Right cardiac atrium (tissue), 5 donors: ENCODE data around the gene SSTR5. TPM values are rescaled to one million over a fixed set of nuclear protein-coding genes. Genes with fewer than 3 reads are reported as not detected.

Experiments
- ATAC-seq, 2 donors: fragments of 200-7000 bp; cut with Tn5 transposase; one replicate each; pipeline versions ENCODE4 v1.8.0 to v1.9.1; 2020; ENCODE audit warnings: moderate library complexity in 2 of 2, mild to moderate bottlenecking in 1 of 2
- DNase-seq, 3 donors: peaks; one replicate each; pipeline ENCODE4 v3.0.0-alpha.2; 2020
- H3K27ac ChIP-seq: one replicate; pipeline ENCODE4 v1.5.1; 2013; ENCODE audit warnings: mild to moderate bottlenecking, low read length, control low read depth, moderate library complexity
- H3K27me3 ChIP-seq: one replicate; pipeline ENCODE4 v1.6.1; 2013; ENCODE audit not compliant: control insufficient read depth, insufficient read depth
- H3K4me1 ChIP-seq: one replicate; pipeline ENCODE4 v1.6.1; 2013; ENCODE audit warnings: low read length; ENCODE audit not compliant: control insufficient read depth, insufficient read depth
- H3K4me3 ChIP-seq: one replicate; pipeline ENCODE4 v1.5.1; 2013; ENCODE audit warnings: low read length, control low read depth
- H3K9me3 ChIP-seq: one replicate; pipeline ENCODE4 v1.6.1; 2013; ENCODE audit warnings: low read length; ENCODE audit not compliant: control insufficient read depth
- WGBS: extraction: QIAGEN DNeasy Blood & Tissue Kit; methylation state at CpG from one replicate; pipeline ENCODE4 v1.1.7; 2013; 5-methylcytosine and 5-hydroxymethylcytosine counted together
- intact Hi-C, 4 donors: fragments of 100-400 bp; cut with DNase I; formaldehyde crosslinking; loops; one replicate each; pipeline versions ENCODE4 v1.11.0 to v1.14.0; 2022 to 2023
- polyA plus RNA-seq: library from polyadenylated mRNA; stranded (reverse); fragments of 200-250 nt; gene quantifications from one replicate; pipeline ENCODE4 v1.2.3, GENCODE V29; 2013
- total RNA-seq, 4 donors: library from RNA; stranded (reverse); fragmentation: NEBNext Ultra II Directional; extraction: Animal tissue kit (Norgen Biotek cat#: 25700); gene quantifications; one replicate each; pipeline ENCODE4 v1.2.1, GENCODE V29; 2021
- donor health status: healthy with polysubstance abuse.
- donor health status: DM: no; HTN: yes; CAD: no.
- donor health status: DM: no; HTN: no; CAD: no.
- donor health status: DM: no; HTN: yes; CAD: no; lungs with severe emphysema.
- donor health status: DM: yes; HTN: yes; CAD: no.

SSTR5 gene
- total and polyA plus RNA-seq, 5 donors: 7.7 to 35.3 (median 17.7) TPM

- DNase-seq (no peak), ATAC-seq (no peak)
- Histone ChIP-seq H3K27ac (no peak overlapping the region), H3K4me3 (no peak overlapping the region), H3K9me3 (no peaks in the 10 kb centered on the region), H3K27me3 (no peaks in the 10 kb centered on the region), H3K4me1 (no peaks in the 10 kb centered on the region)
- intact Hi-C loops: no loop called here
- 65% methylated on average over 11 of the region's 11 CpGs for WGBS
Measured at GRCh38 chr16:1074379-1074649, 1.8 kb downstream of the SSTR5 start.

- intact Hi-C loops: no loop called here
- WGBS: 74% methylated on average over 13 of the region's 13 CpGs
- ATAC-seq (no peak), DNase-seq (no peak)
- H3K27ac ChIP-seq: no peak overlapping the region
- H3K4me1 ChIP-seq: no peaks in the 10 kb centered on the region
- no peak overlapping the region for H3K4me3 ChIP-seq
- H3K9me3 ChIP-seq: no peaks in the 10 kb centered on the region
- no peaks in the 10 kb centered on the region for H3K27me3 ChIP-seq
Measured at GRCh38 chr16:1075546-1075945, 3.0 kb downstream of the SSTR5 start.

- ATAC-seq (no peak), DNase-seq (no peak)
- Histone ChIP-seq H3K4me1 (no peaks in the 10 kb centered on the region), H3K27me3 (no peaks in the 10 kb centered on the region), H3K27ac (no peak overlapping the region), H3K9me3 (no peaks in the 10 kb centered on the region), H3K4me3 (no peak overlapping the region)
- WGBS: 39% methylated on average over 16 of the region's 16 CpGs
- intact Hi-C loops: no loop called here
Measured at GRCh38 chr16:1076801-1077576, 4.4 kb downstream of the SSTR5 start.

- H3K4me3 ChIP-seq: no peak overlapping the region
- 70% methylated on average over 36 of the region's 36 CpGs for WGBS
- intact Hi-C loops: no loop called here
- no peaks in the 10 kb centered on the region for H3K4me1 ChIP-seq
- no peaks in the 10 kb centered on the region for H3K9me3 ChIP-seq
- no peaks in the 10 kb centered on the region for H3K27me3 ChIP-seq
- no peak for ATAC-seq
- no peak for DNase-seq
- no peak overlapping the region for H3K27ac ChIP-seq
Measured at GRCh38 chr16:1077877-1078578, 5.5 kb downstream of the SSTR5 start.

GRCh38 chr16:1078579-1079021 is 6.1 kb downstream of the SSTR5 start:
- no peaks in the 10 kb centered on the region for H3K4me1 ChIP-seq
- WGBS: 50% methylated on average over 28 of the region's 28 CpGs
- no peak overlapping the region for H3K27ac ChIP-seq
- intact Hi-C loops: no loop called here
- ATAC-seq (peak in 1 of 2 donors; percentile 28), DNase-seq (no peak)
- no peaks in the 10 kb centered on the region for H3K9me3 ChIP-seq
- no peak overlapping the region for H3K4me3 ChIP-seq
- no peaks in the 10 kb centered on the region for H3K27me3 ChIP-seq

- Histone ChIP-seq H3K27ac (no peak overlapping the region), H3K27me3 (no peaks in the 10 kb centered on the region), H3K4me3 (no peak overlapping the region), H3K9me3 (no peaks in the 10 kb centered on the region), H3K4me1 (no peaks in the 10 kb centered on the region)
- no peak for ATAC-seq
- intact Hi-C loops: no loop called here
- WGBS: 96% methylated on average over 43 of the region's 43 CpGs
- no peak for DNase-seq
Measured at GRCh38 chr16:1079341-1079740, 6.8 kb downstream of the SSTR5 start.

GRCh38 chr16:1079786-1080525 is 7.4 kb downstream of the SSTR5 start:
- Histone ChIP-seq H3K27ac (no peak overlapping the region), H3K27me3 (no peaks in the 10 kb centered on the region), H3K4me1 (no peaks in the 10 kb centered on the region), H3K4me3 (no peak overlapping the region), H3K9me3 (peaks cover 4% of the 10 kb centered on the region)
- ATAC-seq (no peak), DNase-seq (no peak)
- intact Hi-C loops: no loop called here
- 71% methylated on average over 45 of the region's 45 CpGs for WGBS

- DNase-seq (no peak), ATAC-seq (no peak)
- H3K4me1 ChIP-seq: no peaks in the 10 kb centered on the region
- no peaks in the 10 kb centered on the region for H3K27me3 ChIP-seq
- no peak overlapping the region for H3K27ac ChIP-seq
- intact Hi-C loops: no loop called here
- WGBS: 35% methylated on average over 42 of the region's 42 CpGs
- peaks cover 6% of the 10 kb centered on the region for H3K9me3 ChIP-seq
- no peak overlapping the region for H3K4me3 ChIP-seq
Measured at GRCh38 chr16:1080801-1081733, 8.5 kb downstream of the SSTR5 start.

GRCh38 chr16:1081734-1082265 is 9.3 kb downstream of the SSTR5 start:
- Histone ChIP-seq H3K9me3 (peaks cover 6% of the 10 kb centered on the region), H3K4me1 (no peaks in the 10 kb centered on the region), H3K27ac (no peak overlapping the region), H3K27me3 (no peaks in the 10 kb centered on the region), H3K4me3 (no peak overlapping the region)
- no peak for ATAC-seq
- DNase-seq: no peak
- intact Hi-C loops: no loop called here
- WGBS: 63% methylated on average over 22 of the region's 22 CpGs

- Histone ChIP-seq H3K9me3 (peaks cover 6% of the 10 kb centered on the region), H3K4me1 (no peaks in the 10 kb centered on the region), H3K27ac (no peak overlapping the region), H3K4me3 (no peak overlapping the region), H3K27me3 (no peaks in the 10 kb centered on the region)
- intact Hi-C loops: no loop called here
- 59% methylated on average over 21 of the region's 21 CpGs for WGBS
- ATAC-seq (no peak), DNase-seq (no peak)
Measured at GRCh38 chr16:1082266-1082951, 9.9 kb downstream of the SSTR5 start.
